Spleen (tissue), 7 donors: ENCODE measurements around the gene SLC28A3.

Source experiments
- POLR2A ChIP-seq, 3 donors: fragments of 450-650 bp; IDR thresholded peaks; one replicate each; pipeline ENCODE4 v1.5.1; 2017; ENCODE audit warnings: antibody characterized with exemption in 3 of 3, mild to moderate bottlenecking in 1 of 3
- POLR2AphosphoS5 ChIP-seq, 3 donors: sonication (generic); formaldehyde crosslinking; IDR thresholded peaks; one replicate each; pipeline ENCODE4 v1.5.1; 2017; ENCODE audit warnings: antibody characterized with exemption in 3 of 3
- TF ChIP-seq, protein P1 (sequence below), 11 experiments: fragments of 200-600 bp in 7 of 11; fragments of 450-650 bp in 4 of 11; sonication (generic) in 4 of 11; IDR thresholded peaks in 8 of 11; conservative IDR thresholded peaks in 3 of 11; 1 replicate in 7 of 11; 2 replicates in 4 of 11; pipeline versions ENCODE4 v1.4.0 to v1.8.0; 2016 to 2021; ENCODE audit warnings: antibody characterized with exemption in 11 of 11, inconsistent platforms in 4 of 11, mild to moderate bottlenecking in 1 of 11
- donor health status: DM: no; HTN: no; CAD: no; lungs with moderate emphysema.
- donor health status: DM: no; HTN: no; CAD: no.
- donor health status: DM: no; HTN: no; CAD: no.

DNA sequence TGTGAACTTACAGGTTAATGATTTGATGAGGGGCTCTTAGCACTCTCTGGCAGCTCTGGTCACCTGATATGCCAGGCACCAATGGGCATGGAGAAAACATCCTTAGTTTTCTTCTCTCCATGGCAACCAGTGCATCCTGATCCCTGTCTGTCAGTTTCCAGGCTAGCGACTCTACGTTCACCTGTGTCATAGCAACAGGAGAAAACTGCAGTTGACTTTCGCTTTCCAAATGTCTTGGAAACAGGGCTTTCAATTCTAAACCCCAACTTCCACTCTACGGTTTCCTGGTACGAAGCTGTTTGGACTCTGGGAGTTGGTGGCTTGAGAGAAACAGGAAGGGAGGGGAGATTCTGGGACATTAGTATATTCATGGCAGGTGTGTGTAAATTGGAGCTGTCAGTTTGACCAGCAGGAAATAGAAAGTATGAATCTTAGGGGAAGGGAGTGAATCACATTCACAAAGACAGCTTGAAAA, 74.4 kb downstream of the SLC28A3 start:
- TF ChIP-seq, protein P1, sequence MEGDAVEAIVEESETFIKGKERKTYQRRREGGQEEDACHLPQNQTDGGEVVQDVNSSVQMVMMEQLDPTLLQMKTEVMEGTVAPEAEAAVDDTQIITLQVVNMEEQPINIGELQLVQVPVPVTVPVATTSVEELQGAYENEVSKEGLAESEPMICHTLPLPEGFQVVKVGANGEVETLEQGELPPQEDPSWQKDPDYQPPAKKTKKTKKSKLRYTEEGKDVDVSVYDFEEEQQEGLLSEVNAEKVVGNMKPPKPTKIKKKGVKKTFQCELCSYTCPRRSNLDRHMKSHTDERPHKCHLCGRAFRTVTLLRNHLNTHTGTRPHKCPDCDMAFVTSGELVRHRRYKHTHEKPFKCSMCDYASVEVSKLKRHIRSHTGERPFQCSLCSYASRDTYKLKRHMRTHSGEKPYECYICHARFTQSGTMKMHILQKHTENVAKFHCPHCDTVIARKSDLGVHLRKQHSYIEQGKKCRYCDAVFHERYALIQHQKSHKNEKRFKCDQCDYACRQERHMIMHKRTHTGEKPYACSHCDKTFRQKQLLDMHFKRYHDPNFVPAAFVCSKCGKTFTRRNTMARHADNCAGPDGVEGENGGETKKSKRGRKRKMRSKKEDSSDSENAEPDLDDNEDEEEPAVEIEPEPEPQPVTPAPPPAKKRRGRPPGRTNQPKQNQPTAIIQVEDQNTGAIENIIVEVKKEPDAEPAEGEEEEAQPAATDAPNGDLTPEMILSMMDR (IDR thresholded peaks at IDR 0.05 in 8 of 11, conservative IDR thresholded peaks at IDR 0.05 in 3 of 11): no peak
- no peak for TF ChIP-seq POLR2A (IDR thresholded peaks at IDR 0.05)
- no peak for TF ChIP-seq POLR2AphosphoS5 (IDR thresholded peaks at IDR 0.05)
